NCI-H2196 (cell line): Measurements from ENCODE around the gene NR1I3.

ENCODE experiments used
- DNase-seq: peaks from one replicate; lab custom pipeline; 2025; ENCODE audit not compliant: unreplicated experiment; lab: John Stamatoyannopoulos, UW

Gene NR1I3

DNA sequence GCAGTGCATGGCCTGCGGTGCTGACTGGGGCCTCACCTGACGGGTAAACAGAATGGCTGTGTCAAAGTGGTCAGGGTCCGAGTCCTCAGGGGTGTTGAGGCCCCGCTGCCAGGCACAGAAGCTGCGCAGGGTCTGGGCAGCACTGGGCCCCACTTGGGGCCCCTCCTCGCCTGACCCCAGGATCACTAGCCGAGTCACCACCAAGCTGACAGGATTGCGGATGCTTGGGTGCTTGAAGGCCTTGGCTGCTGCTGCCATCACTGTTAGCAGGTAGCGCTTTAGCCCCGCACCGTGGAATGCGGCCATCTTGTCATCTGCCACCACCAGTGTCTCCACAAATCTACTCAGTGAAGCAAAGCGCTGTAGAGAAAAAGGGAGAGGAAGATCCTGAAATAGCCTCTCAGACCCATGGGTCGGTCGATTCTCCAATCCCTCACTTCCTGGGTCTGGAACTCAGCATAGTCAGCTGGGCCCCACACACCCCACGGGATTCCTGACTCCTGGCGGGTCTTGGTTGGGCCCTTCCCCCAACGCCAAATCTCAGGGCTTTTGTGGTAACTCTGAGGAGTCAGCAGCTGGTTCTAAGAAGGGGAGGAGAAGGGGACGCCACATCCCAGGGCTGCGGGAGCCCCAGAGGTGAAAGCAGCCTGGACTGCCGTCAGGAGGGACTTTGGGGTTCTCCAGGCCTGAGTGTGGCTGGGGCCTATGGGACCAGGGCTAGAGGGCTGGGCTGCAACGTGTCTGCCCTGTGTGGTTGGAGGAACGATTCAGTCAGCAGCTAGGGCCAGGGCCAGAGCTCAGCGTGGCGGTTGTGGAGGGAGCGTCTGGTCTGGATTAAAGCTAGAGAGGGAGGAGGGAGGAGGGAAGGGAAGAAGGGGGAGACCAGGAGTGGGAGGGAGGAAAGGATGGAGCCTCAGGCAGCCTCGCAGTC lies 41.2 kb downstream of the NR1I3 start:
- no peak for DNase-seq

DNA sequence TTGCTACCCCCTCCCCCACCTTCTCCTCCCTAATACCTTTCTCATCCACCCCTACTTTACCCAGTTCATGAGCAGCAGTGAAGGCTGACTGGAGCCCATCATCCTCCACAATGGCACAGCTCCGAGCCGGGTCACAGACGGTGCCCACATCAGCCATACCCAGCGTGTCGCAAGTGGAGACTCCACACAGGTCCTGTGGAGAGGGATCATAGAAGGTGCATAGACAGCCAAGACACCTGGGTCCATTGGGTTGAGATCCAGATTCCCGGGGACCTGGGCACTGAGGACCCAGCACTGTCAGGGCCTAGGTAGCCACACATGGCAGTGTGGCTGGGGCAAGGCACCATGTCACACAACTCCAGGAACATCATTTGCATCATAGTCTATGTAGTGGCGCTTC lies 41.9 kb downstream of the NR1I3 start:
- no peak for DNase-seq

DNA sequence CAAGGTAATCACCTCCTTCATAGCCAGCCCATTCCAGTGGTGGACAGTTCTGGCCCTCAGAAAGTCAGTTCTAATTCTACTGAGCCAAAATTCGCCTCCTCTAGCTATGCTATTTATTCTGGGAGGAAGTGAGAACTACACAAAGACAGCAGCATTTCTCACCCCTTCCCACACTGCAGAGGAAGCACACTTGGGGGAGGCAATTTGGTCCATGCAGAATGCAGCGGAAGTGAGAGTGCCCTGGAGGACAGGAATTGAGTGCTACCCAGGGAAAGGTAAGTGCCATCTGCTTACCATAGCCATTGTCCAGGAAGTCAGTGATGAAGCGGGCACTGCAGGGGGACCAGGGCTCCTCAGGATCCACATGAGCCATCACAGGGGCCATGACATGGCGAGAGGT lies 42.8 kb downstream of the NR1I3 start:
- DNase-seq, result no peak

DNA sequence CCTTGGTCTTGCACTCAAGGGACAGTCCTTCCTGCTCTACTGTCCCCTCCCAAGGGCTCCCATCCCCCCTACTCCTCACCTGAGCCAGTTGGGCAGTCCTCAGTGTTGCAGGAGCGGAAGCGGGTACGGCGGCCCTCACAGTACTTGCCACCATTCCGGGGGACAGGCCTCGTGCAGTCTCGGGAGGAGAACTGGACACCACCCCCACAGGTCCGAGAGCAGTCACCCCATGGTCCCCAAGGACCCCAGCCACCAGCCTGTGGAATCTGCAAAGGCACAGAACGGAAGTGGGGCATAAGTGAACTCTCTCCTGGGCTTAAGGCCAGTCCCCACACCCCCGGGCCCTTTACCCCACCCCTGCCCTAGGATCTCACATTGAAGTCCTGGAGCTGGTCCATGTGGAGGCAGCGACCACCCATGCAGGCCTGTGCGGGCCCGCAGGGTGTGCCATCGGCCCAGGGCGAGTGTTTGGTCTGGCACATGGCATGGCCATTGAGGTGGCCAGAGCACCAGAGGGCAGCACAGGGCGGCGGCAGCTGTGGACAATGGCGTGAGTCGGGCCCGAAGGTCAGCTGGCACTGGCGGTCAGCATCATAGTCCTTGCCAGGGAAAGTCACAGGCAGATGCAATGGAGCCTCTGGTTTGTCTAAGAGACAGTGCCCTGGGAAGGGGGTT lies 44.3 kb downstream of the NR1I3 start:
- no peak for DNase-seq

DNA sequence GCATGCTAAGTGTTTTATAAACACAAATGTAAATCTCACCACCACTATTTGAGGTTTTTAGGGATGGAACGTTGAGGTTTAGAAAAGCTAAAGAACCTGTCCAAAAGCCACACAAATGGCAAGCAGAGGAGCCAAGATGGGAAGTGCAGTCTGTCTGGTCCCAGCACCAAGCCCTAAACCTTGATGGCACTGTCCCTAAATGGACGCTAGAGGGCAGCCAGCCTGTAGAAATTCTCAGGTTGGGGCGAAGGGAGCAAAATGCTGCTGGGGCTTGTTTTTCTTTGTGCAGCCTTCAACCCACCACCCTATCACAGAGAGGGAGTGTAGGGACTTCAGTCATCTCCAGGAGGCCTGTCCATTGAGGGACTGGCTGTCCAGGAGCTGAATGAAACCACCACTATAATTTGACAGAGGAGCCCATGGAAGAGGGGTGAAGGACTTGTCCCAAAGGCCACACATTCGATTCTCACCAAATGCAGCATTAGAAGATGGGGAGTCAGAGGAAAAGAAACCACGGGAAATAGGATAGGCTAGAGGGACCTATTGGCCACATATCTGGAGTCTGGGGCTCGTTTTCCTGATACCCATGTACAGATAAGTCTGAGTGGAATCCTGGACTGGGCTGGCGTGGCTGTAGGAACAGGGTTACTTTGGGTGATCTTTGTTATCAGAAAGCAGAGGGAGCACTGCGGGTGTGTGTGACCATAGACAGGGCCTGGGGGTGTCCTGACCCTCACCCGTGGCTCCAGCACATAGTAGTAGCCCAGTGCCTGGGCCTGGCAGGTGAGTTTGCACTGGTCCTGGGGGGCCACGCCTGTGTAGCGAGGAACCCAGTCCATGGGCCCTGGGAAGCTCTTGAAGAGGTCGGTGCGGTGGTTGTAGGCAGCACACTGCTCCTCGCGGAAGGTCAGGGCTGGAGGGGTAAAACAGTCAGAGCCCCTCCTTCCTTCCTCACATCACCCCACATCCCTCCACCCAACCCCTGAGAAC lies 45.2 kb downstream of the NR1I3 start:
- peak; percentile 75 for DNase-seq

DNA sequence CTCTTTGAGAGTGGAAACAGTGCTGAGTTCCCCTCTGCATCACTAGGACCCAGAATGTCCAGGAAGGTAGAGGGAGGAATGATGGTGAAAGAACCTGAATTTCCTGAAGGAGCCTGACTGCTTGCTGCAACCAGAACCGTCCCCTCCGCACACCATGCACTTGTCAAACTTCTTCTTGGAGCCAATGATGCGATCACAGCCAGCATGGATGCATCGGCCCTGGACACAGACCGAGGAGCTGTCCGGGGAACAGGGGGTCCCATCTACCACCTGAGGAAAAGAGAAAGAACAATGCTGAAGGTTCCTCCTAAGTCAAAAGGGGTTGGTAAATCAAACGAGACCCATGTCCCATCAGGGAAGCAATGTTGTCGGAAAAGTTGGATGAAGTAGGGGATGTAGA lies 46.0 kb downstream of the NR1I3 start:
- no peak for DNase-seq

DNA sequence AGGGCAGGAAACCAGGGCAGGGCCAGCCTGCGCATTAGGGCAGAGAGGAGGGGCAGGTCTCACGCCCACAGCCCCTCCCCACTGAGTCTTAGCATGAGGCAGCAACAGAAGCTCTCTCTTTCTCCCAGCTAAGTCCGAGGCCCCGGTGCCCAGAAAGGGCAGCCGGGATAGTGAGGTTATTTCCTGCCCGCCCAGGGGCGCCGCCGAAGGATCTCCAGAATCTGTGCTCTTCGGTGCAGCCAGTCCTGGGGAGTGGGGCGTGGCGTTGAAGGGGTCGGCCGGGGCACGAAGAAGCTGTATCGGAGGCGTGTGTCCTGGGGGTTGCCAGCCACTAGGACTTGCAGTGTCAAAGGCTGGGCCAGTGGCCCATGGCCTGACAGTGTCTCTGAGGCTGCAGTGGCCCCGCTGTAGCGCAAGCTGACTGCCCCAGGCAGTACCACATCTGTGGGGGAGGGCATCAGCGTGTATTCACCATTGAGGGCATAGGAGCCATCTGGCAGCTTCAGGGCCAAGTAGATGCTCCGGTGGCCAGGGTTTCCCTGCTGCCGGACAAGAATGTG lies 47.0 kb downstream of the NR1I3 start:
- no peak for DNase-seq

- no peak for DNase-seq
These were observed 49.0 kb downstream of the NR1I3 start for GRCh38 chr1:161189036-161189435.

DNA sequence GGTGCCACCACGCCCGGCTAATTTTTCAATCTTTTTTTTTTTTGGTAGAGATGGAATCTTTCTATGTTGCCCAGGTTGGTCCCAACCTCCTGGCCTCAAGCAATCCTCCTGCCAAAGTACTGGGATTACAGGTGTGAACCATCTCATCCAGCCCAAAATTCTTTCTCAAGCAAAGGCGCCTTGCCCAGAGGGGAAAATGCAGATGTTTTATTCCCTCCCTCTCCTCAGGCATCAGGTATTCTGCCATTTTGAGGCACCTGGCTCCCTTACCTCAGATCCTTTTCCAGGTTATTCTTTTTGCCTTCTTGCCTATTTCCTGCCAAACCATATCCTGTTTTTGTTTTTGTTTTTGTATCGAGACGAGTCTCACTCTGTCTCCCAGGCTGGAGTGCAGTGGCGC lies 49.6 kb downstream of the NR1I3 start:
- no peak for DNase-seq

DNA sequence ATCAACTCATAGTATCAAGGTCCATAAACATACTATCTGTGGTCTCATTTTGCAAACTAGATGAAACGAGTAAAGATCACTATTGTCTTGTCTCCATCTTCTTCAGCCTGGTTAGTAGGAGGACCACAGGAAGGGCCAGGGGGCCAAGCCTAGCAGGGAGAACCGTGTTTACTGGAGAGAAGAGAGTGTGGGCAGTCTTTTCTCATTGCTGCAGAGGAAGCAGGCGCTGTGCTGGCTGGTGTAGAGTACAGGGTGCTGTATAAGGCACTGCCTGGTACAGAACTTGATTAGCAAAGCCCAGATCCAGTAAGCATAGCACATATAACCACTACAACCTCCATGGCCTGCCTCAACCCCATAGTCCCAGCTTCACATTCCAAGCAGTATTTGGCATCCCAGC lies 50.7 kb downstream of the NR1I3 start:
- DNase-seq, result no peak

DNA sequence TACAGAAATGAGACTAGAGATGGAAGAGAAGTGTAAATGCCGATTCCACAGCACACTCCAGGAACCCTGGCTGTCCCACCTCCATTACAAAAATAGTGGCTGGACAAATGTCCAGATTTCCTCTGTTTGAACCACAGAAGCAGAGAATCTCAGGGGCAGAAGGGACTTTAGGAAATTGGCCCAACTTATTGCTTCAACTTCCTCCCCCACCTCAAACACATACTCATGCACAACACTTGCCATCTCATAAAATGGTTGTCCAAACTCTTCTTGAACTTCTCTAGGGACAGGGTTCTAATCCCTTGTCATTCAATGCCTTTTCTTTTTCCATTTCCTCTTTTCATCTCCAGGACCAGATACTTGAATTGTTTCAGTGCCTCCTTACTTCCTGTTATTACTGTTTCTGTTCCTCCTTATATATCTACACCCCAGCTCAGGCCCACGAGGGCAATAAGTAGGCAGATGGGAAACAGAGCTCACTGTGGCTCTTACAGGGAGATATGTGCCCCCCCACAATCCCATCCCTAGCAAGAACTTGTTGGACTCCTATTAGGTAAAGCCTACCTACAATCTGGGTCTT lies 52.2 kb downstream of the NR1I3 start:
- DNase-seq, result no peak

DNA sequence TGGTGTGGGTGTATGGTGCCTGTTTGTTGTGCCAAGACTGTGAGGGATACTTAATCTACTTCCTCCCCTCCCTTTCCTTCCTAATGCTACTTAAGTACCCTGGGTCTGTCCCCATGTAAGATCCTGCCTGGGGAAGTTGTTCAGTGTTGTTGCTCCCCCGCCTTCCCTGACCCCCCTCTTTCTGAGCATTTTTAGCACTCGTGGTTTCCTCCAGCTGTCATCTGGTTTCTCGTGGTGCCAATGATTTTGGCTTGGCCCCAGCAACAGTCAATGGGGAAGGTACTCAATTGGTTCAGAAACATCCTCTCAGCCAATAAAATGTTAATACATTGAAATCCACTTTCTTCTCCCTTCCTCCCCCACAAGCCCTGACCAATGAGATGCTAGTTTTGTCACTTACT lies 52.7 kb downstream of the NR1I3 start:
- peak; percentile 46 for DNase-seq

GRCh38 chr1:161182214-161182613 lies 55.8 kb downstream of the NR1I3 start:
- no peak for DNase-seq

DNA sequence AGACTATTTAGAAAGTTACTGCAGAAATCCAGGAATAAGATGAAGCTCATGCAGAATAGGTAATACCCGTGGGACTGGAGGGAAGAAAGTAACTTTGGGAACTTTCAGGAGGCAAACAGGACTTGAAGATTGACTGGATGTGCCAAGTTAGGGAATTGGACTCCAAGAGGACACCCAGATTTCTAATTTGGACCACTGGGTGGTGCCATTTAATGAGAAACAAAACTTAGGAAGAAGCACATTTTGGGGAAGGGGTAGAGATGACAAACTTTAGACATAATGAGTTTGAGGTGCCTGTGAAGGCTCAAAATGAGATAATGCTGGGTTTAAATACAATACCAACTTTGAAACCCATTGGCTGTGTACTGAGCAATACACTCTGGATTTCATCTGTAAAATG lies 57.4 kb downstream of the NR1I3 start:
- no peak for DNase-seq

DNA sequence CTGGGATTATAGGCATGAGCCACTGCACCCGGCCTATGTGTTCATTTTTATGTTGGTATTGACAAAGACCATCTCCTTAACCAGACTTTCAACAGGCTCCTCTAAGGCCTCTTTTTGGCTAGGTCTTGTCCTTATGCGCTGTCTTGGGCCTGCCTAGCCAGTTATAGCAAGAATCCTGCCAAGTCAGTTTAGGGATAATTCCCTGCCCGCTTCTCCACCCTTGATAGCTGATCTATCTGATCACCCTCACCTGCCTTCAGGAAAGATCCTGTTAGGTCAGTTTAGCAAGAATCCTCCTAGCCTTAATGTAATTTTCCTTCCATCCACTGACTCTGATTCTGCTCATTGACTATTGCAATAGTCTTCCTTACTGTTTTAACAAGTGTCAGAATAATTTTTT lies 58.3 kb downstream of the NR1I3 start:
- no peak for DNase-seq
